Astrocyte (in vitro differentiated cells and primary cell): ENCODE measurements around the gene ZBTB7C. TPM values are rescaled to one million over a fixed set of nuclear protein-coding genes. Genes with fewer than 3 reads are reported as not detected.
A peak's percentile ranks its signal among the peaks of the same experiment; 100 is the strongest.

Experiments used
- DNase-seq: peaks from one replicate; pipeline ENCODE4 v3.0.0-alpha.2; 2010; ENCODE audit warnings: low read depth
- FAIRE-seq: peaks from 2 replicates; lab custom pipeline; 2011; peaks lifted over from hg19 to GRCh38; lab: Jason Lieb, UNC
- H2AFZ ChIP-seq: 2 replicates; pipeline ENCODE4 v1.6.0; 2012; ENCODE audit warnings: low read depth, low read length, inconsistent platforms
- H3K27ac ChIP-seq: 2 replicates; pipeline ENCODE4 v1.5.1; 2011; ENCODE audit warnings: low read depth, low read length, inconsistent platforms
- H3K27me3 ChIP-seq: 2 replicates; pipeline ENCODE4 v1.6.0; 2011; ENCODE audit warnings: low read length, inconsistent platforms; ENCODE audit not compliant: insufficient read depth
- H3K36me3 ChIP-seq: 2 replicates; pipeline ENCODE4 v1.5.1; 2011; ENCODE audit warnings: low read length, inconsistent platforms; ENCODE audit not compliant: insufficient read depth
- H3K4me1 ChIP-seq: 2 replicates; pipeline ENCODE4 v1.5.1; 2011; ENCODE audit warnings: low read length, inconsistent platforms; ENCODE audit not compliant: insufficient read depth
- H3K4me2 ChIP-seq: 2 replicates; pipeline ENCODE4 v1.6.0; 2012; ENCODE audit warnings: low read length, inconsistent platforms
- H3K4me3 ChIP-seq: 2 replicates; pipeline ENCODE4 v1.5.1; 2011; ENCODE audit warnings: low read depth, mild to moderate bottlenecking, low read length, inconsistent platforms; ENCODE audit not compliant: insufficient read depth
- H3K79me2 ChIP-seq: 2 replicates; pipeline ENCODE4 v1.6.0; 2012; ENCODE audit warnings: mild to moderate bottlenecking, low read length, inconsistent platforms; ENCODE audit not compliant: insufficient read depth
- H3K9ac ChIP-seq: 2 replicates; pipeline ENCODE4 v1.6.0; 2012; ENCODE audit warnings: mild to moderate bottlenecking, low read length, inconsistent platforms
- H3K9me3 ChIP-seq: 2 replicates; pipeline ENCODE4 v1.5.1; 2012; ENCODE audit warnings: low read depth, mild to moderate bottlenecking, low read length, inconsistent platforms; ENCODE audit not compliant: insufficient read depth
- H4K20me1 ChIP-seq: 2 replicates; pipeline ENCODE4 v1.6.0; 2012; ENCODE audit warnings: low read length, inconsistent platforms; ENCODE audit not compliant: insufficient read depth
- H3K27ac Mint-ChIP-seq: one replicate; pipeline ENCODE4 v1.8.0; 2021; ENCODE audit warnings: mild to moderate bottlenecking, mixed read lengths; ENCODE audit not compliant: unreplicated experiment
- H3K27me3 Mint-ChIP-seq: one replicate; pipeline ENCODE4 v1.8.0; 2021; ENCODE audit warnings: low read depth, mixed read lengths; ENCODE audit not compliant: unreplicated experiment
- H3K36me3 Mint-ChIP-seq: one replicate; pipeline ENCODE4 v1.8.0; 2021; ENCODE audit warnings: low read depth, mixed read lengths; ENCODE audit not compliant: unreplicated experiment
- H3K4me1 Mint-ChIP-seq: one replicate; pipeline ENCODE4 v1.8.0; 2021; ENCODE audit warnings: low read depth, mixed read lengths; ENCODE audit not compliant: unreplicated experiment
- H3K4me3 Mint-ChIP-seq: one replicate; pipeline ENCODE4 v1.8.0; 2021; ENCODE audit warnings: mild to moderate bottlenecking, moderate library complexity, mixed read lengths; ENCODE audit not compliant: unreplicated experiment
- H3K9me3 Mint-ChIP-seq: one replicate; pipeline ENCODE4 v1.8.0; 2021; ENCODE audit warnings: mild to moderate bottlenecking, mixed read lengths; ENCODE audit not compliant: unreplicated experiment
- CTCF ChIP-seq: IDR thresholded peaks from 2 replicates; pipeline ENCODE4 v1.5.1; 2011; ENCODE audit warnings: low read depth, mild to moderate bottlenecking, inconsistent platforms, low read length, moderate library complexity; ENCODE audit not compliant: insufficient read depth
- EZH2 ChIP-seq: IDR thresholded peaks from 2 replicates; pipeline ENCODE4 v1.6.1; 2012; ENCODE audit warnings: mild to moderate bottlenecking, low read length, inconsistent platforms; ENCODE audit not compliant: insufficient read depth
- total RNA-seq: library from RNA; stranded (reverse); gene quantifications from 2 replicates; pipeline ENCODE4 v1.2.1, GENCODE V29; 2021

ZBTB7C gene
- total RNA-seq, 1 donor from 2014 or later: 1.0 TPM

- H3K9ac ChIP-seq: no peak overlapping the region
- no peak overlapping the region for H3K27ac ChIP-seq
- H4K20me1 ChIP-seq: no peaks in the 10 kb centered on the region
- no peak overlapping the region for H3K4me2 ChIP-seq
- no peaks in the 10 kb centered on the region for H3K9me3 Mint-ChIP-seq
- H3K27me3 Mint-ChIP-seq: no peaks in the 10 kb centered on the region
- FAIRE-seq: no peak
- DNase-seq: no peak
- no peak overlapping the region for H2AFZ ChIP-seq
- no peak overlapping the region for H3K4me3 ChIP-seq
- no peaks in the 10 kb centered on the region for H3K27me3 ChIP-seq
- H3K4me1 Mint-ChIP-seq: peaks cover 25% of the 10 kb centered on the region
- H3K79me2 ChIP-seq: no peaks in the 10 kb centered on the region
- H3K36me3 ChIP-seq: no peaks in the 10 kb centered on the region
- peaks cover 2% of the 10 kb centered on the region for H3K36me3 Mint-ChIP-seq
- TF ChIP-seq CTCF (no peak), EZH2 (no peak)
- peaks cover 12% of the 10 kb centered on the region for H3K4me1 ChIP-seq
- H3K27ac Mint-ChIP-seq: peak overlapping the region; percentile 23
- H3K9me3 ChIP-seq: no peaks in the 10 kb centered on the region
- H3K4me3 Mint-ChIP-seq: no peak overlapping the region
These were observed 87.6 kb downstream of the ZBTB7C start for GRCh38 chr18:48321536-48321935.

- no peaks in the 10 kb centered on the region for H4K20me1 ChIP-seq
- Mint-ChIP-seq H3K27me3 (no peaks in the 10 kb centered on the region), H3K36me3 (peaks cover 2% of the 10 kb centered on the region), H3K27ac (no peak overlapping the region), H3K4me3 (no peak overlapping the region), H3K9me3 (no peaks in the 10 kb centered on the region), H3K4me1 (peaks cover 26% of the 10 kb centered on the region)
- no peaks in the 10 kb centered on the region for H3K9me3 ChIP-seq
- DNase-seq: no peak
- no peak for TF ChIP-seq CTCF
- no peak for TF ChIP-seq EZH2
- H3K27ac ChIP-seq: no peak overlapping the region
- no peak overlapping the region for H3K9ac ChIP-seq
- H3K4me3 ChIP-seq: no peak overlapping the region
- H3K4me1 ChIP-seq: peaks cover 12% of the 10 kb centered on the region
- H3K27me3 ChIP-seq: no peaks in the 10 kb centered on the region
- no peaks in the 10 kb centered on the region for H3K36me3 ChIP-seq
- H3K79me2 ChIP-seq: no peaks in the 10 kb centered on the region
- FAIRE-seq: no peak
- H3K4me2 ChIP-seq: no peak overlapping the region
- H2AFZ ChIP-seq: no peak overlapping the region
These were observed 88.1 kb downstream of the ZBTB7C start for GRCh38 chr18:48321121-48321520.

GRCh38 chr18:48320639-48320945 lies 88.6 kb downstream of the ZBTB7C start:
- FAIRE-seq: no peak

More at GRCh38 chr18:48320639-48320945, 88.6 kb downstream of the ZBTB7C start:
- Histone ChIP-seq H4K20me1 (no peaks in the 10 kb centered on the region), H3K4me2 (no peak overlapping the region), H3K36me3 (no peaks in the 10 kb centered on the region), H3K9me3 (no peaks in the 10 kb centered on the region), H3K9ac (no peak overlapping the region), H3K79me2 (no peaks in the 10 kb centered on the region), H3K27me3 (peaks cover 2% of the 10 kb centered on the region), H3K27ac (no peak overlapping the region), H3K4me3 (no peak overlapping the region), H3K4me1 (peaks cover 12% of the 10 kb centered on the region), H2AFZ (no peak overlapping the region)
- no peak overlapping the region for H3K4me3 Mint-ChIP-seq
- H3K27me3 Mint-ChIP-seq: peaks cover 3% of the 10 kb centered on the region
- TF ChIP-seq CTCF (no peak), EZH2 (no peak)
- no peak for DNase-seq
- peak overlapping the region; percentile 85 for H3K27ac Mint-ChIP-seq
- peaks cover 1% of the 10 kb centered on the region for H3K9me3 Mint-ChIP-seq
- H3K4me1 Mint-ChIP-seq: peaks cover 26% of the 10 kb centered on the region
- H3K36me3 Mint-ChIP-seq: peaks cover 2% of the 10 kb centered on the region
